Measurements from ENCODE around the gene ZNF205. TPM values are rescaled to one million over a fixed set of nuclear protein-coding genes. Genes with fewer than 3 reads are reported as not detected.
"Not testable (repeated sequence)": the region's sequence is repeated elsewhere in the genome, so short reads cannot be mapped to it uniquely, and the experiment has no call there.

ZNF205 gene
- total and polyA plus RNA-seq, 2 of the 4 experiments (the other 2 are of a cell fraction) = 8.2 to 12.7 TPM

GRCh38 chr16:3069146-3069545 lies 43.2 kb upstream of the ZNF205 start:
- H3K9me1 ChIP-seq (ENCODE audit: insufficient read depth, low read length) = peaks cover 24% of the 10 kb centered on the region
- DNase-seq; H3K4ac ChIP-seq (ENCODE audit: low read depth, low read length); H3K56ac ChIP-seq (ENCODE audit: extremely low read depth, insufficient read depth, low read length); H2AK9ac ChIP-seq (replicated peaks; ENCODE audit: low read depth, low read length, poor library complexity); H4K20me1 ChIP-seq (ENCODE audit: insufficient read depth, low read length); H2BK120ac ChIP-seq (ENCODE audit: low read depth, low read length); H4K91ac ChIP-seq (ENCODE audit: insufficient read depth, low read depth, low read length); H4K8ac ChIP-seq (ENCODE audit: low read depth in 2 of 2, low read length in 2 of 2); H3K14ac ChIP-seq (replicated peaks; ENCODE audit: low read depth, low read length); H2BK5ac ChIP-seq (ENCODE audit: low read depth, low read length, poor library complexity, severe bottlenecking); H2AFZ ChIP-seq (replicated peaks; ENCODE audit: low read length, poor library complexity); H2AK5ac ChIP-seq (ENCODE audit: low read depth, low read length); H3K9ac ChIP-seq (ENCODE audit: low read depth, low read length); H3K36me3 ChIP-seq (ENCODE audit: control insufficient read depth, insufficient read depth, low read length); ATAC-seq (ENCODE audit: low read depth); intact Hi-C loops (cut with micrococcal nuclease); H2BK20ac ChIP-seq (ENCODE audit: low read depth, low read length); H3K4me3 ChIP-seq (ENCODE audit: insufficient read depth, low read depth, low read length); H3K23ac ChIP-seq (ENCODE audit: low read depth, low read length); H3K4me2 ChIP-seq (ENCODE audit: low read depth, low read length); dilution Hi-C loops (cut with HindIII; ENCODE audit: low sequenced_read_pairs, unreplicated experiment); H3K27ac ChIP-seq (ENCODE audit: insufficient read depth, low read length); H3K18ac ChIP-seq (ENCODE audit: low read depth, low read length); in situ Hi-C loops (cut with MboI; ENCODE audit: low sequenced_read_pairs); H4K5ac ChIP-seq (ENCODE audit: low read depth, low read length); H2BK15ac ChIP-seq (ENCODE audit: low read depth, low read length); H3K9me3 ChIP-seq (ENCODE audit: control insufficient read depth, insufficient read depth, low read length); CTCF ChIA-PET; BruUV-seq (replicated peaks): not testable (repeated sequence)
- 94% methylated on average over 7 of the region's 11 CpGs; no CpG with 5 or more reads in 1 of the 2 experiments for WGBS, 2 experiments (ENCODE audit: extremely low coverage in 2 of 2, insufficient read length in 1 of 2)
- H3K4me1 ChIP-seq (ENCODE audit: control insufficient read depth, insufficient read depth, low read length) = peaks cover 12% of the 10 kb centered on the region
- peaks cover 6 to 19% of the 10 kb centered on the region in 2 experiments; a peak in 2 of 4 replicates for H3K79me1 ChIP-seq (ENCODE audit: low read depth in 1 of 2, low read length in 2 of 2)
- POLR2A ChIA-PET (ENCODE audit: unreplicated experiment) = interaction anchor here (0.5 kb wide), 1 partner anchor 88 kb away, joined by 5 read pairs; no protein-coding TSS in a partner anchor
- peaks cover 16% of the 10 kb centered on the region for H3K27me3 ChIP-seq (ENCODE audit: control insufficient read depth, insufficient read depth, low read length)
